Measurements from ENCODE around the gene INSYN2A.

- TF ChIP-seq CTCF (IDR thresholded peaks at IDR 0.05) (no peak), POLR2A (IDR thresholded peaks at IDR 0.05) (no peak)
Measured at GRCh38 chr10:127193125-127193524, 3.3 kb downstream of the INSYN2A start.
